Activated T-cell treated with anti-CD3 and anti-CD28 coated beads, Interleukin-2, amount 50 U/mL, for 24 hours (primary cell): ENCODE measurements around the gene CDC42SE2.
"Not testable (repeated sequence)": the region's sequence is repeated elsewhere in the genome, so short reads cannot be mapped to it uniquely, and the experiment has no call there.

Experiments used
- DNase-seq: peaks from one replicate; pipeline ENCODE4 v3.0.0-alpha.2; 2020
- H3K27ac Mint-ChIP-seq: 2 replicates; pipeline ENCODE4 v1.8.0; 2020; ENCODE audit warnings: mild to moderate bottlenecking, mixed read lengths
- H3K27me3 Mint-ChIP-seq: 2 replicates; pipeline ENCODE4 v1.8.0; 2020; ENCODE audit warnings: mixed read lengths
- H3K36me3 Mint-ChIP-seq: 2 replicates; pipeline ENCODE4 v1.8.0; 2020; ENCODE audit warnings: low read depth, mixed read lengths
- H3K4me1 Mint-ChIP-seq: 2 replicates; pipeline ENCODE4 v1.8.0; 2020; ENCODE audit warnings: low read depth, mixed read lengths
- H3K4me3 Mint-ChIP-seq: 2 replicates; pipeline ENCODE4 v1.8.0; 2020; ENCODE audit warnings: mild to moderate bottlenecking, moderate library complexity, mixed read lengths
- H3K9me3 Mint-ChIP-seq: 2 replicates; pipeline ENCODE4 v1.8.0; 2020; ENCODE audit warnings: mixed read lengths

The CDC42SE2 gene

DNA sequence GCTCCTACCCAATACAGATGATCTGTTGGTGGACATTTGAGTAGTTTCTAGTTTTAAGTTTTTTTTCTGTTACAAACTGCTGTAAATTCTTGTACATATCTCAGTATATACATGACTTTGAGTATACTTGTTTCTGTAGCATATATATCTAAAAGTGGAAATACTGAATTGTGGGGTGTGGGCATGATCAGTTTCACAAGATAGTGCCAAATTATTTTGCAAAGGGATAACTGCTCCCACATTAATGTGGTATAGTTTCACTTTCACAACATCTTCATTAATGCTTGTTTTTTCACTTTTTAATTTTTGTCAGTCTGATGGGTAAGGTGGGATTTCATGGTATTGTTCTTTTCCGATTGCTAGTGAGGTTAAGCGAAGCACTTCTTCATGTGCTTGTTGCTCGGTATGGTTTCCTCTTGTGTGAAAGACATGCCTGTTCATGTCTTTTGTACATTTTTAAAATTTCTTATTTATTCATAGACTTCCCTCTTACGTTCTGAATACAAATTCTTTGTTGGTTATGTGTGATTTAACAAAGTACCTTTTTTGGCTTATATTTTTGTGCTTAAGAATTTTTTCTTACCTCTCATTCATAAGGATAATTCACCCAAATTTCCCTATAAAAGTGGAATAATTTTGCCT lies 103.5 kb downstream of the CDC42SE2 start:
- DNase-seq, result no peak
- Mint-ChIP-seq H3K36me3 (peaks cover 83% of the 10 kb centered on the region), H3K27ac (peak overlapping the region; percentile 87), H3K4me1 (peaks cover 85% of the 10 kb centered on the region), H3K27me3 (no peaks in the 10 kb centered on the region), H3K4me3 (peak overlapping the region; percentile 5), H3K9me3 (peaks cover 4% of the 10 kb centered on the region)

DNA sequence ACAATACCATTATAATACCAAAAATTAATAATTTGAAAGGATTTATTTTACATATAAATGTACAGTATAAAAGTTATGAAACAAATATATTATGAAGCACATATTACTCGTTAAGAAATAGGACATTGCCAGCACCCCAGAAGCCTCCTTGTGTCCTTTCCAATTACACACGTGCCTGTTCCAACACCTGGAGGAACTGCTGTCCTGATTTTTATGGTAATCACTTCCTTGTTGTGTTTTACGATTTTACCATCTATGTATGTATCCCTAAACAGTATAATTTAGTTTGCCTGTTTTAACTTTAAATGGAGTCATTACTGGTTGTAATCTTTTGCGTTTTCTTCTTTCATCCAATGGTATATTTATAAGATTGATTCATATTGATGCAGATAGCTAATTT lies 105.0 kb downstream of the CDC42SE2 start:
- H3K27ac Mint-ChIP-seq, result peak overlapping the region; percentile 87
- no peak overlapping the region for H3K4me3 Mint-ChIP-seq
- no peak for DNase-seq
- H3K4me1 Mint-ChIP-seq, result peaks cover 88% of the 10 kb centered on the region
- H3K36me3 Mint-ChIP-seq, result peaks cover 81% of the 10 kb centered on the region
- peaks cover 4% of the 10 kb centered on the region for H3K9me3 Mint-ChIP-seq
- H3K27me3 Mint-ChIP-seq, result no peaks in the 10 kb centered on the region

DNA sequence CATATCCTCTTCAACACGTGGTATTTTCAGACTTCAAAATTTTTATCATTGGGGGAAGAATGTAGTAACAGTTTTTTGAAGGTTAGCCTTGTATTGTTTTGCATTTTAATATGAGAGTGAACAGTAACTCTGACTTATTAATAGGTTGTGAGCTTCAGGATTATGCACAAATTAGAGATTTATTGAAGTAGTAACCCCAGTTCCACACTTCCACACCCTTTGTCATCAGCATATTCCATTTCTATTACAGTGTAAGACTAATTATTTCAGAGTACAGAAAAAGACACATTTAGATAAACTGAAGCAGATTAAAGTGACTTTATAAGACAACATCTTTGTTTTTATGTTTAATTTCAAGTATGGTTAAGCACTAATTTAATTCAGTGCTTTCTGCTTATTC lies 105.7 kb downstream of the CDC42SE2 start:
- no peak for DNase-seq
- peak overlapping the region; percentile 50 for H3K27ac Mint-ChIP-seq
- H3K9me3 Mint-ChIP-seq, result peaks cover 4% of the 10 kb centered on the region
- peaks cover 76% of the 10 kb centered on the region for H3K36me3 Mint-ChIP-seq
- H3K4me3 Mint-ChIP-seq, result no peak overlapping the region
- no peaks in the 10 kb centered on the region for H3K27me3 Mint-ChIP-seq
- H3K4me1 Mint-ChIP-seq, result peaks cover 88% of the 10 kb centered on the region

GRCh38 chr5:131371835-131372234 lies 108.0 kb downstream of the CDC42SE2 start:
- no peak for DNase-seq
- peak overlapping the region; percentile 77 for H3K27ac Mint-ChIP-seq
- H3K9me3 Mint-ChIP-seq, result peaks cover 6% of the 10 kb centered on the region
- peaks cover 70% of the 10 kb centered on the region for H3K36me3 Mint-ChIP-seq
- no peak overlapping the region for H3K4me3 Mint-ChIP-seq
- peaks cover 93% of the 10 kb centered on the region for H3K4me1 Mint-ChIP-seq
- no peaks in the 10 kb centered on the region for H3K27me3 Mint-ChIP-seq

DNA sequence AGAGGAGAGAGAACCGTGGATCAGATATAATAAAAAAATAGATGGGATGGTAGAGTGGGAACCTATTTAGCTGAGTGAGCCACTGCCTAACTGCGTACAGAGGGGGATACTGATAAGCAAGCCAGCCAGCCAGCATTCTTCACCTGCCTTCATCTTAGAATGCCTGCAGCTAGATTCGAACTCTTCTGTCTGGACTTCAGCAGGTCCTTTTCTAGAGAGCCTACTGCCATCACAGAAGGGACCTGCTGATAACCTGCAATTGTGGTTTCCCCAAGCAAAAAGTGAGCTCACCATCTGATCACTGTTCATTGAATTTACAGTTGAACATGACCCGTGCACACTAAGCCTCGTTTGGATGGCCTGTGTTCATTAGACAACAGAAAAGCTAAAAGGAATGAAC lies 109.4 kb downstream of the CDC42SE2 start:
- H3K27ac Mint-ChIP-seq, result peak overlapping the region; percentile 85
- H3K4me1 Mint-ChIP-seq, result peaks cover 95% of the 10 kb centered on the region
- peaks cover 5% of the 10 kb centered on the region for H3K9me3 Mint-ChIP-seq
- H3K4me3 Mint-ChIP-seq, result peak overlapping the region; percentile 11
- no peak for DNase-seq
- no peaks in the 10 kb centered on the region for H3K27me3 Mint-ChIP-seq
- peaks cover 70% of the 10 kb centered on the region for H3K36me3 Mint-ChIP-seq

DNA sequence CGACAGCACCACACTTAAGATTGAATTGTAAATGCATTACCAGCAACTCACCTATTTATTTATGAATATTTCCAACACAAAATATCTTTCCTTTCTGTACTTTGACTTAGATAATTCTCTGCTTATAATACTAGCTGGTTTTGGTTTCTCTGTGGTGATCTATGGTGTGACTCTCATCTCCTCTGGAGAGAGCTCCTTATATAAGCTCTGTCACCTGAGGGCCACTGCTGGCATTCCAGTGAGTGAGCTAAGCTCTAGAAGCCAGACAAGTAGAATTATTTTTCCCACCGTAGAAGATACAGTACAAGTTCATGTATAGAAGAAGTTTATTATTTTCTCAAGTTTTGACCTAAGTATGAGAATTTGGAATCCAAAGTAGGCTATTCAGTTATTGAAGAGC lies 111.5 kb downstream of the CDC42SE2 start:
- H3K36me3 Mint-ChIP-seq, result peaks cover 57% of the 10 kb centered on the region
- H3K4me3 Mint-ChIP-seq, result peak overlapping the region; percentile 1
- DNase-seq, result peak; percentile 33
- H3K27ac Mint-ChIP-seq, result peak overlapping the region; percentile 85
- H3K27me3 Mint-ChIP-seq, result no peaks in the 10 kb centered on the region
- H3K9me3 Mint-ChIP-seq, result peaks cover 5% of the 10 kb centered on the region
- H3K4me1 Mint-ChIP-seq, result peaks cover 95% of the 10 kb centered on the region

GRCh38 chr5:131377346-131377745 lies 113.5 kb downstream of the CDC42SE2 start:
- H3K36me3 Mint-ChIP-seq, result peaks cover 56% of the 10 kb centered on the region
- H3K4me1 Mint-ChIP-seq, result peaks cover 95% of the 10 kb centered on the region
- no peaks in the 10 kb centered on the region for H3K27me3 Mint-ChIP-seq
- DNase-seq, result no peak
- no peak overlapping the region for H3K4me3 Mint-ChIP-seq
- H3K9me3 Mint-ChIP-seq, result peaks cover 5% of the 10 kb centered on the region
- peak overlapping the region; percentile 85 for H3K27ac Mint-ChIP-seq

DNA sequence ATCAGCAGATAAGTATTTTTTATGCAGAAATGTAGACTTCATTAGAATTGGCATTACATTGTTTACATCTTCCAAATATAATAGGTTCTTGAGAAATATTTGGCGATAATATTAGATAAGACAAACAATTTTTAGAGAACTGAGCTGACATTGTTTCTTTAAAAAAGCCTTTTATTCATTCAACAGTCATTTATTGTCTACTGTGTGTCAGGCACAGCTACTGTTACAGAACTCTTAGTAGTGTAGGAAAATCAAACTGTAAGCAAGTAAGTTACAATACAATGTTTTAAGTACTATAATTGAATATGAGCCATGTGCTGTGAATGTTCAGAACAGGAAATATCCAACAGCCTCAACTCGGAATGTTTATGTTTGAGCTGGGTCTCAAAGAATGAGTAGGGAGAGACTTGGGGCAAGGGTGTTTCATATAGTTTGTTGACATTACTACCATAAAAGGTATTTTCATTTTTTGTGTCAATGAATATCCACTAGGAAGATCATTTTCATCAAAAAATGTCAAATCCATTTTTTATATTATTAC lies 114.0 kb downstream of the CDC42SE2 start:
- Mint-ChIP-seq H3K4me3 (no peak overlapping the region), H3K9me3 (peaks cover 5% of the 10 kb centered on the region), H3K36me3 (peaks cover 55% of the 10 kb centered on the region), H3K27ac (peak overlapping the region; percentile 85), H3K27me3 (no peaks in the 10 kb centered on the region), H3K4me1 (peaks cover 95% of the 10 kb centered on the region)
- no peak for DNase-seq

- H3K36me3 Mint-ChIP-seq, result peaks cover 54% of the 10 kb centered on the region
- peak overlapping the region; percentile 99 for H3K27ac Mint-ChIP-seq
Measured at GRCh38 chr5:131378721-131379541, 115.1 kb downstream of the CDC42SE2 start.

DNA sequence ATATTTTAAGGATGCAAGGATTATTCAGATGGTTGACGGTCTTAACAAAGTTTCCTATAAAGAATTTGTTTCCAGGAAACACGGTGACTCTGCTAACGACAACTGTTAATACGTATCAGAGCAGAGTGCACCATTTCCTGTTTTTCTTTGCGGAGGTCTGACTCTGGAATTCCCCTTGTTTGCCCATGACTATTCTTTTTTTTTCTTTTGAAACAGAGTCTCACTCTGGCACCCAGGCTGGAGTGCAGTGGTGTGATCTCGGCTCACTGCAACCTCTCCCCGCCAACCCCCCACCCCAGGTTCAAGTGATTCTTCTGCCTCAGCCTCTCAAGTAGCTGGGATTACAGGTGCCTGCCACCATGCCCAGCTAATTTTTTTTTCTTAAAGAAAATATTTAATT lies 115.9 kb downstream of the CDC42SE2 start:
- Mint-ChIP-seq H3K27me3 (no peaks in the 10 kb centered on the region), H3K9me3 (peaks cover 5% of the 10 kb centered on the region), H3K4me3 (peak overlapping the region; percentile 60), H3K36me3 (peaks cover 59% of the 10 kb centered on the region), H3K4me1 (peaks cover 94% of the 10 kb centered on the region), H3K27ac (peak overlapping the region; percentile 99)
- DNase-seq, result peak; percentile 75

More at GRCh38 chr5:131378721-131379541, 115.1 kb downstream of the CDC42SE2 start:
- peak overlapping the region; percentile 60 for H3K4me3 Mint-ChIP-seq
- peaks cover 94% of the 10 kb centered on the region for H3K4me1 Mint-ChIP-seq
- H3K9me3 Mint-ChIP-seq, result peaks cover 5% of the 10 kb centered on the region
- H3K27me3 Mint-ChIP-seq, result no peaks in the 10 kb centered on the region
- no peak for DNase-seq

GRCh38 chr5:131380238-131380637 lies 116.4 kb downstream of the CDC42SE2 start:
- peak overlapping the region; percentile 60 for H3K4me3 Mint-ChIP-seq
- peaks cover 93% of the 10 kb centered on the region for H3K4me1 Mint-ChIP-seq
- H3K27ac Mint-ChIP-seq, result peak overlapping the region; percentile 99
- peaks cover 63% of the 10 kb centered on the region for H3K36me3 Mint-ChIP-seq
- not testable (repeated sequence) for H3K27me3 Mint-ChIP-seq, DNase-seq, H3K9me3 Mint-ChIP-seq

- Mint-ChIP-seq H3K4me1 (peaks cover 93% of the 10 kb centered on the region), H3K27me3 (no peaks in the 10 kb centered on the region), H3K4me3 (peak overlapping the region; percentile 1), H3K9me3 (peaks cover 5% of the 10 kb centered on the region), H3K27ac (peak overlapping the region; percentile 99), H3K36me3 (peaks cover 64% of the 10 kb centered on the region)
- DNase-seq, result no peak
Measured at GRCh38 chr5:131381021-131381420, 117.2 kb downstream of the CDC42SE2 start.

DNA sequence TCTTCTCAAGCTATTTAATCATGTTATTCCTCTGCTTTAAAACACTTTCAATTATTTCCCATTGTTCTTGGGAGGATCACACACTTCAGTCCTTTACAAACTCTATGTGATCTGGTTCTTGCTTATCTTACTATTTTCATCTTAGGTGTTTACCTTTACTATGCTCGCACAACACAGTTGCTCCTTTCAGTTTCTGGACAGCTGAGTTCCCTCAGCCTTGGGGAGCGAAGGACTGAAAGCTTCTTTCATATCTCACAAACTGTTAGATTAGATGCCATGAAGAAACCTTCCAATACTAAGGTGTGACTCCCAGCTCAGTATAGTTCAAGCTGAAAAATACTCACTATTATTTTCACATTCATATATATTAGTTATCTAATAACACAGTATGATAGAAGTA lies 117.9 kb downstream of the CDC42SE2 start:
- no peak for DNase-seq
- Mint-ChIP-seq H3K4me1 (peaks cover 94% of the 10 kb centered on the region), H3K27me3 (no peaks in the 10 kb centered on the region), H3K27ac (peak overlapping the region; percentile 99), H3K4me3 (peak overlapping the region; percentile 56), H3K9me3 (peaks cover 1% of the 10 kb centered on the region), H3K36me3 (peaks cover 66% of the 10 kb centered on the region)

DNA sequence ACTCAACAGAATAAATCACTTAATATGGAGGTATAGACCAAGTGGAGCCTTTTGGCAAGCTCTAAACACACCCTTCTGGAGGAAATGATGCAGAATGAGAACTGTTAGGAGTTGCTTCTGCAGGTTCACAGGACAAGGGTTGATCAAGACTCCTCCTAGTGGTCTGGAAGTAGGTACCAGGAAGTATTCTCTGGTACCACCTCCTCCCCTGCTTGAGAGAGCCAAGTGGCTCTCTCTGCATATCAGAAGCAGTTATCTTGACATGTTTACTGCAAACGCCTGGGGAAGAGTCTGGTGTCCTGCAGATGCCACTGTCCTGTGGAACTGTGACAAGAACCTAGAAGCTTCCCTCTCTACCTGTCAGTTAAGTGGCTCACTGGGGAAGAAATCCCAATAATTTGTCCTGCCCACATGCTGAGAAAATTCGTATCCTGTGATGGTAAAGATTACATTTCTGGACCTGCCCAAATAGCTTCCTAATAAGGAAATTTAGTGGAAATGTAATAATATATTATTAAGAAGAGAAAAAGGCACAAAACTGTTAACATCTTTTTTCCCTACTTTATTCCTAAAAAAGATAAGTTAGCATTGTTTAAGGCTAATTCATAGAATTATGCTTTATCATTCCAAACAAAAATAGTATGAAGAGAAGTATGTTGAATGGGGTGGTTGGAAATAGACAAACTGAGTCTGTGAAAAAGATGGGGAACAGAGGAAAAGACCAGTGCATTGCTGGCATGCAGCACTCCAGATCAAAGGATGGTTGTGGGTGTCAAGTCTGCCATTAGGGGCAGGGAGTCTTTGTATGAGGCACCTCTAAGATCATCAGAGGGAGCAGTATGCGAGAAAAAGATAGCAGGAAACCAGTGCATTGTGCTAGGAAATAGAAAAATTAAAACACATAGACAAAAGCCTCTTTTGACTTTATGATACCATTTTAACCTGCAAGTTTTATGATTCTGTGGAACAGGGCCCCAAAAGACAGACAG lies 118.8 kb downstream of the CDC42SE2 start:
- Mint-ChIP-seq H3K27ac (peak overlapping the region; percentile 99), H3K9me3 (no peaks in the 10 kb centered on the region), H3K4me1 (peaks cover 95% of the 10 kb centered on the region), H3K4me3 (peak overlapping the region; percentile 56), H3K27me3 (no peaks in the 10 kb centered on the region), H3K36me3 (peaks cover 68% of the 10 kb centered on the region)
- no peak for DNase-seq
